NCI-H69 (cell line): ENCODE results near the gene MYO5B.
"Not testable (repeated sequence)": the region's sequence is repeated elsewhere in the genome, so short reads cannot be mapped to it uniquely, and the experiment has no call there.

Experiments
- DNase-seq: peaks from one replicate; lab custom pipeline; 2025; lab: John Stamatoyannopoulos, UW

MYO5B gene

DNA sequence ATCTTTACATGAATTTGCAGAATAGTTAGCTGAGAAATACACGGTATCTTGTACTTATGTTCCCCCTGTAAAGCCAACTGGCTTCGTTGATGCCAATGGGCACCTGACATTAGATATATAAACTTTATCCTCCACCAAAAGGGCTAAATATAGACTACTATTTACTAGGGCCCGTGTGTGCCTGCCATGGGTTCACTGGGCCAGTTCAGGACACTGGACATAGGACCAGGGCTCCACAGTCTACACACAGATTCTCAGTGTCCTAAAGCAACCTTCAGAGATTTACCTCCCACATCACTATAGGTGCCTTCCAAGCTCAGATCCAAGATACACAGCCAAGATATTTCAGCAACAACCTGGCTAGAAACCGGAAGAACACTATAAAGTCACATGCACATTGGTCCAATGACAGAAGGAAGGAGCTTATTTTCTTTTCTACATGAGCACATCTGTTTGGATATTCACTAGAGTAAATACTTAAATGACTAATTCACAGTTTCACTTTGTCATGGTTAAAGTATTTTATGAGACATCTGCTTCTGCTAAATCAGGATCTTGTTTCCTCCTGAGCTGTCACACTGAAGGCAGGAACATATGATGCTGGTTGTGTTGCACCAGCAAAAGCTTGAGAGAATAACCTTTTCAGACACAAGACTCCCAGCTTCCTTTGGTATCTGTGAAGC, 95.1 kb downstream of the MYO5B start:
- DNase-seq, result peak; percentile 84

DNA sequence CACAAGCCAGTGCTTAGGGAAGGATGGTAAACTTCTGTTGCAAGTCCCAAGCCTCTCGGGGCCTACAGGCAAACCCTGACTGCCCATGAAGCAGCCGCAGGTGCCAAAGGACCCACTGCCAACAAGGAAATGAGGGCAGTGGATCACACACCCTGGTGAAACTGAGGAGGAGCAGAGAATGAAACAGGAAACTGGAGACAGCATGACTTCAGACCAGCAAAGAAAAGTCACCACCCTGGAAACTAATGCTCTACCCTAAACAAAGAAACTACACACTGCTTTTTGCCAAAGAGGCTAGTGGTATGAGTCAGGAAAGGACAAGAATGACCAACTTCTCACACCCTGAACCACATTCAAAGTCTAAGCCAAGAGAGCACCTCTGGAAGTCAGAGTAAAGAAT, 97.2 kb downstream of the MYO5B start:
- peak; percentile 87 for DNase-seq

GRCh38 chr18:50096766-50097435, 98.0 kb downstream of the MYO5B start:
- DNase-seq, result peak; percentile 95

DNA sequence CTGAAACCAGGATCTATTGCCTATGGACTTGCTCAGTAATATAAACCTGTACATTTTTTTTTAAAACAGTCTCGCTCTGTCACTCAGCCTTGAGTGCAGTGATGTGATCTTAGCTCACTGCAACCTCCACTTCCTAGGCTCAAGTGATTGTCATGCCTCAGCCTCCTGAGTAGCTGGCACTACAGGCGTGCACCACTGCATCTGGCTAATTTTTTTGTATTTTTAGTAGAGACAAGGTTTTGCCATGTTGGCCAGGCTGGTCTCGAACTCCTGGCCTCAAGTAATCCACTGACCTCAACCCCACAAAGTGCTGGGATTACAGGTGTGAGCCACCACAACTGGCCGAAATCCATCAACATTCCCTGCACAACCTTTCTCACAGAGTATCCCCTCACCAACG, 100.2 kb downstream of the MYO5B start:
- DNase-seq, result not testable (repeated sequence)

DNA sequence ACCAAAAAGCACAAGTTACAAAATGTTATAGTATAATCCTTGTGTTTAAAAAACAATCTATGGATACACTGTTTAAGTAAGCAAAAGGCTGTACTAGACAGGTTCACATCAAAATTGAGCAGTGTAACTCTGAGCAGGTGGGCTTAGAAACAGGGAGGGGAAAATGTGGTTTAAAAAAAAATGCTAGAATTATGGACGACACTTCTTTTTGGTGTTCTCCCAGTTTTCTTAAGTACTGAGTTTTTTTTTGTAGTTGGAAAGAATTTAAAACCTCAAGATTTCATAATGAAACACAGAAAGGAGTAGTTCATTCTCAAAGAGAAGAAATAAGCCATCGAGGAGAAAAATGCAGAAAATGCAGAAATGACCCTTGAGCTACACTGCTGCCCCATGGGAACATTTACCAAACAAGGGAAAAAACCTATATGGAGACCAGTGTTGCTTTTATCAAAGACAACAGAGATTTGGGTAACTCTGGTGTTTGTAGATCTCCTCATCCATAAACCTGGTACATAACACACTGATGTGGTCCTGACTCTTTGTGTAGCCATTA, 100.7 kb downstream of the MYO5B start:
- no peak for DNase-seq

GRCh38 chr18:50093366-50094064, 101.4 kb downstream of the MYO5B start:
- DNase-seq, result no peak

DNA sequence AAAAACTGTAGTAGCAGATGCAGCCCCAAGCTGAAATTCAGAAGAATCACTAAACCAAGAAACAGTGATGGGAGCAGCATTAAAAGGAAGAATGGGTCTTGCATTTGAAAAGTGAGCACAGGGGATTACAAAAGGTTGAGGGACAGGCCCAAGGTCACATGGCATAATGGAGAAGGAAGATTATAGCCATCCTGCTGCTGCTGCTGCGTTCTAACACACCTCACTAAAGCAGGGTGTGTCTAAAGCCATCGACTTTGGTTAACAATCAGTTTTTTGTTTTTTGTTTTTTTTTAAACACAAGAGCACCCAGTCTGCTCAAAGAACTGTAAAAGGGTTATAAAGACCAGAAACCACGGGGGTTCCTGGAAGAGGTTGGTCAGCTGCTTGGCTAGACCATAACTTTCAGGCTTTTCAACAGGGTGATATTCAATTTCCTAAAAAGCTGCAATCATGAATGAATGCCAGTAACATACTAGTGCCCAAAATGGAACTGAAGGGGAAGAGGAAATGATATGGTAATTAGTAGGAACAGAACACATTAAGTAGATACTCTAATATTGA, 102.6 kb downstream of the MYO5B start:
- DNase-seq, result peak; percentile 94

DNA sequence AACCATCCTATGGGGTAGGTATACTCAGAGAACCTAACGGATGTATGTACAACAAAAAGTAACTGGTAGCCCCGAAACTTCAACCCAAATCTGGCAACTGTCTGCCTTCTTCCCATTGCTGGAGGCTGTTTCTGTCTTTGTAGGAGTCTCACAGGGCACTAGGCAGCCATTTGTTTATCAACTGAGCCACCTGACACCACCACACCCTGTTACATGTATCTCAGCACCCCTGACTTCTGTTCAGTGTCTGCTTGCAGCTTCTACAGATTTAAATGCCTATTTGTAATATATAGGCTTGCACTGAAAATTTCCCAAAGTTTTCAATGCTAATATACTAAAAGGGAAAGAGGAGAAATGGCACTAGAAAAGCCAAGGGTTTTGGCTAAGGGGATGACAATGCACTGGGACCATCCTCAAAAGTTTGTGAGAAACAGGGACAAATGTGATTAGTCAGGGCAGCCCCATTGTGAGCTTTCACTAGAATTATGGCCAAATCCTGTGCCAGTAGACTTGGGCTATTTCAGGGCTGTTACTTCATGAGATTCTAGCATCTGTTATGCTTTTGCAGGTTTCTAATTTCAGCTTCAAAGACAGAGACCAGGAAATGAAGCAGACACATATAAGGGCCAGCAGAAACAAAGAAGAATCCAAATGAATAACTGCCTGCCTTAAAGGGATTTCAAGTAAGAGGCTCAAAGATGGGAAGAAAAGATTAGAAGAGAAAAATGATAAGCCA, 103.3 kb downstream of the MYO5B start:
- peak; percentile 96 for DNase-seq

DNA sequence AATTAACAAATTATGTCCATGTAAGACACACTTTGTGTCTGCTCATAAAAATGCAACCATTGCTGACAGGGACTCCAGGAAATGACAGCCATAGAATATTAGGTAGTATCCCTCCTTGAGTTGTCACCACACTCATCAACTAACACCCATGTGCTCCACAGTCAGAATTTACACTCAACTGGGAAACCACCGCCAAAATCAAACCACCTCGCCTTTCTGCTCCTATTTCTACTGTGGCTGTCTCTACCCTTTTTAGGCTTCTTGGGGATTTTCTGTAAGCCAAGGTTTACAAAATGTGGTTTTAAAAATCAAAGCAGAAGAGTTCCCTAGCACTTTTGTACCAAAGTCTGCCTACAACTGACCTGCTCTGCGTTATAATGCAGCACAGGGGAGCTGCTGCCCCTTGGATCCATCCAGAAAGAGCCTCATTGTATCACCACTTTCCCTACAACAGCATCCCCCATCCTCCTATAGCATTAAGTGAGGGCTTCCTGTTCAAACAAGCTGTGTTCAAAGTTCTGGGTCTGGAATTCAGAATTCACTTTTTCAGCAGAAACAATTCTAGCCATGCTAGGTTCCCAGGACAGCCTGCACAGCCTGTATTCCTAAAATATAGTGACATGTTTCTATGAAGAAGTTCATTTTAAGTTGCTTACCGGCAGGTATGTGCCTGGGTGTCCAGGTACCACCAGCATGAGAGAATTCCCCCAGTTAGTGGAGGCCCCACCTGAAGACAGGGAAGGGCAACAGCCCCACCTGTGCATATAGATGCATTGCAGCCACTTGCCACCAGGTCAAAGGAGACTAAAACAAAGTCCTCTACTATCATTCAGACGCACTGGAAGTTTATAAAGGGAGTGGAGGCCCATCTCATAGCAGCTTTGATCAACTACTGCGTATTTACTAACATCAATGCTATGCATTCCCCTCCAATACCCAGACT, 104.3 kb downstream of the MYO5B start:
- peak; percentile 64 for DNase-seq

DNA sequence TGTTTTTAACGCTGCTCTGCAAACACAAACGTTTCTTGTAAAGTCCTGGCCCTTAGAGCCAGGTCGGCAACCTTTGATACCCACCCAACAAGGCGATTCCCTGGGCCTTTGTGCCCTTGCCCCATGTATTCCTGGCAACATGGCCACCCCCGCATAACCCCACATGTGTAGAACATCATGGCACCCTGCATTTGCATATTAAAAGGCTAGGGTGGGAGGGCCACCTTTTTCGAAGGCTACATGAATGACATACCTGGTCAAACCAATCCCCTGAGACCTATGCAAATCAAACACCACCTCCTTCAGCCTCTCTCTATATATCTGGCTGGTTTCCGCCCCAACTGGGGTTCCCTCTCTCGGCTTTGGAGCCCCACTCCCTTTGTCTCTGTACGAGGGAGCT, 105.2 kb downstream of the MYO5B start:
- DNase-seq, result no peak

DNA sequence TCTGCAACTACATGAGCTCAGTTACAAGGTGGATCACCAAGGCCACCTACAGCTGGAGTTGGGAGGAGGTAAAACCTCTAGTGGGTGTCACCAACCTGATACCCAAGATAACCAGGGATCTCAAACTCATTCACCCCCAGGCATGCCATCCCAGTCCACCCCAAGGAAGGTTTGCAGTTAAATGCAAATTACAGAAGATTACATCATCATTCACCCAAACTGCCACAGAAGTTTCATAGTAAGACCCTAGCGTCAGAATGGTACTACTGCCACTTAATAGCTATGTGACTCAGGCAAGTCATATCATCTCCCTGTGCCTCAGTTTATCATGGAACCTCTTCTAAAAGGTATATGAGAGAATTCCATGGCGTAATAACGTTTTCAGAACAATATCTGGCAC, 111.2 kb downstream of the MYO5B start:
- peak; percentile 87 for DNase-seq

- peak; percentile 53 for DNase-seq
Observed at GRCh38 chr18:50080932-50081560, 113.9 kb downstream of the MYO5B start.

DNA sequence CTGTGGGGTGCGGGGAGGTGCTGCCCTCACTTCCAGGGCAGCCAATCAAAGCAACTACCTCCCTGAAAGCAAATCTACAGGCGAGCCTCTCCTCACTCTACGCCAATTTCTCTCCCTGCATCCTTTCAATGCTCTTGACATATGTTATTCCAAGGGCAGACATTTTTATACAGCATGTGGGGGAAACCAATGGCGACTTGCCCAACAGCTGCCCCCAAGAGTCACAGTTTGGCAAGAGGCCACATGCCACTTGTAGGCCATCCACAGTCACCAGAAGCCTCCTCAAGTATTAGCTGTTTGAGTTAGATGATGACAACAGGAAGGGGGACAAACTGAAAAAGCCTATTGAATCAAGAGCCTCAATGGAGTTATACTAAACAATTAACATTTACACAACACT, 114.6 kb downstream of the MYO5B start:
- no peak for DNase-seq

DNA sequence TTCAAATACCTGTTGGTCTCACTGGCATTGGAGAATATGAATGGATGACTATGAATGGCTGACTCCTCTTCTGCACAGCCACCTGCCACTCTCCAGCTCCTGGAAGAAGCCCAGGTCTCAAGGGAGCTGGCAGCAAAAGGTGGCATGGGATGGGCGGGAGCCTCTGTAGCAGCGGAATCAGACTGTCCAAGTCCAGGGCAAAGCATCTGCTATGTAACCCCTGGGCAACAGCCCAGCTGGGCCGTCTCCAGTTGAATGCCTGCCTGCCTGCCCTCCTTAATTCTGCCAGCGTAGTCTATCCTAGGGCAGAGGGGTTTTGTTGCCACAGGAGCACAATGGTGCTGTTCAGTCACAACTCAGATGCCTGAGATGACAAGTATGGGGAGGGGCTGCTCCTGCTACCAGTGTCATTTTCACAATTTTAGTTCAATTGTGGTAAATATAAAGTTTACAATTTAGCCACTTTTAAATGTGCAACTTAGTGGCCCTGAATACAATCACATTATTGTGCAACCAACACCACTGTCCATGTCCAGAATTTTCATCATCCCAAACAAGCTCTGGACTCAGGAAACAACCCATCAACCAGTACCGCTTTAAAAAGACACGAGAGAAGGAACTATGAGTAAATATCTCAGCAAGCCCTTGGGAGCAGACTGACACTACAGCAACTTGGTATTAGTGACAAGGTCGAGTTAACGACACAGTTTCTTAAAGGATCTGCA, 115.2 kb downstream of the MYO5B start:
- peak; percentile 87 for DNase-seq

GRCh38 chr18:50076277-50076676, 118.7 kb downstream of the MYO5B start:
- DNase-seq, result no peak

DNA sequence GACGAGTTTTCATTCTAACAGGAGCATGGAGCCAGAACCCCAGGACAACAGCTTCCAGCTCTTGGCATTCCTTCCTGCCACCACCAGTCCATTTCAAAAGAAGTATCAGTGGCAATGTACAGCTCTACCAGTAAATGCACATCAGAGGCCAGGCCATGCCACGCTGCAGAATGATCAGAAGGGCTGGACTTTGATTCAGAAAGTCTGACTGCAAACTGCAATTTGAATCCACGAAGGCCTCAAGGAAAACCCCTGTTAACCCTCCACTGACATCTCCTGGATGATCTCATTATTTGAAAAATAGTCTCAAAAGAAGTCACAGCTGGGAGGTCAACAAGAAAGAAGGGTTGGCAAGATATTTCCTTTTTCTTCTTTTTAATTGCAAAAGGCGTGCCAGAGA, 119.2 kb downstream of the MYO5B start:
- peak; percentile 42 for DNase-seq

DNA sequence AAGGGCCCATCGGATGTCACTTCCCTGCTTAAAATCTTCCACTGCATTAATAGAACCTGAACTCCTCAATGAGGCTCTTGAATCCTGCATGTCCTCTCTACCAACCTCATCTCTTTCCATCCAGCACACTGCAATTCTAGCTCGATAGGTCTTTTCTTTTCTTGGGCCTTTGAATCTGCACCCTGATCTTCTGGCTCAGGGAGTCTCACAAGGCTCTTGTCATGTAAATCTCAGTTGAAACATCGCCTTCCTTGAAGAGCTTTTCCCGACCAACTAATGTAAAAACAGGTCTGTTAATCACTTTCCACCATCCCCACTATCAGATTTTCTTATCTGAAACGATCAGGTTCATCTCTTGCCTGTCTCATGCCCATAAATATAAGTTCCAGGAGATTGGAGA, 120.5 kb downstream of the MYO5B start:
- DNase-seq, result no peak

DNA sequence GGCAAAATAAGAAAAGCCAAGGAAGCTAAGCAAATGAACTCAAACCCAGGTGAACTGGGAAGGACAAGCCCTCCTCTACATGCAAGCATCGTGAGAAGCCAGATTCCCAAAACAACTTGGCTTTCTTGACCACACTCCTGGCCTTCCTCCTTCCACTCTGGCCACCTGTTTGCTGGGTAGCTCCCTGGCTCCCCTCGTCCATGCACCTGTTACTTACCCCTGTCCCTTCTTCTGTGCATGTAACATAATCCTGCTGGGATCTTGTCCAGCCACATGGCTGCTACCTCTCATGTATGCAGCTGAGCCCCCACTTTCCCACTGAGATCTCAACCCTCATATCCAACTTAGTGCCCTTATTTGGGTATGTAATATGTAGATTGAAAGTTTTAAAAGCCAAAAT, 121.6 kb downstream of the MYO5B start:
- no peak for DNase-seq

- peak; percentile 37 for DNase-seq
Observed at GRCh38 chr18:50072146-50072545, 122.8 kb downstream of the MYO5B start.

- peak; percentile 47 for DNase-seq
Observed at GRCh38 chr18:50071397-50071796, 123.5 kb downstream of the MYO5B start.
